Immature natural killer cell (primary cell): Measurements from ENCODE around the gene PIP4K2A. TPM values are rescaled to one million over a fixed set of nuclear protein-coding genes. Genes with fewer than 3 reads are reported as not detected.

Source experiments
- DNase-seq, 3 donors: peaks; one replicate each; pipeline ENCODE4 v3.0.0; 2022; ENCODE audit warnings: mixed read lengths in 1 of 3
- H3K27ac Mint-ChIP-seq, 6 donors: one replicate each; pipeline ENCODE4 v1.8.0; 2020; ENCODE audit warnings: mixed read lengths in 6 of 6, mild to moderate bottlenecking in 5 of 6, inconsistent platforms in 4 of 6, moderate library complexity in 3 of 6
- H3K27me3 Mint-ChIP-seq, 3 donors: one replicate each; pipeline ENCODE4 v1.8.0; 2020 to 2021; ENCODE audit warnings: low read depth in 3 of 3, mild to moderate bottlenecking in 3 of 3, mixed read lengths in 3 of 3, moderate library complexity in 3 of 3, inconsistent platforms in 1 of 3
- H3K36me3 Mint-ChIP-seq, 3 donors: one replicate each; pipeline ENCODE4 v1.8.0; 2020; ENCODE audit warnings: mixed read lengths in 3 of 3, inconsistent platforms in 2 of 3, mild to moderate bottlenecking in 2 of 3
- H3K4me1 Mint-ChIP-seq, 2 donors: one replicate each; pipeline ENCODE4 v1.8.0; 2020; ENCODE audit warnings: inconsistent platforms in 2 of 2, mild to moderate bottlenecking in 2 of 2, mixed read lengths in 2 of 2, moderate library complexity in 1 of 2
- H3K4me3 Mint-ChIP-seq, 5 donors: one replicate each; pipeline ENCODE4 v1.8.0; 2020; ENCODE audit warnings: mild to moderate bottlenecking in 5 of 5, mixed read lengths in 5 of 5, inconsistent platforms in 3 of 5, moderate library complexity in 3 of 5
- H3K9me3 Mint-ChIP-seq, 6 donors: one replicate each; pipeline ENCODE4 v1.8.0; 2020; ENCODE audit warnings: mild to moderate bottlenecking in 6 of 6, mixed read lengths in 6 of 6, inconsistent platforms in 4 of 6, moderate library complexity in 3 of 6
- polyA plus RNA-seq, 3 donors: library from polyadenylated mRNA; unstranded; fragments of 300-500 nt; fragmentation: Illumina TruSeq; gene quantifications; one replicate each; pipeline ENCODE4 v1.2.3, GENCODE V29; 2021

PIP4K2A gene
- polyA plus RNA-seq, 3 donors from 2014 or later, result 62.9 to 138 (median 80.3) TPM

DNA sequence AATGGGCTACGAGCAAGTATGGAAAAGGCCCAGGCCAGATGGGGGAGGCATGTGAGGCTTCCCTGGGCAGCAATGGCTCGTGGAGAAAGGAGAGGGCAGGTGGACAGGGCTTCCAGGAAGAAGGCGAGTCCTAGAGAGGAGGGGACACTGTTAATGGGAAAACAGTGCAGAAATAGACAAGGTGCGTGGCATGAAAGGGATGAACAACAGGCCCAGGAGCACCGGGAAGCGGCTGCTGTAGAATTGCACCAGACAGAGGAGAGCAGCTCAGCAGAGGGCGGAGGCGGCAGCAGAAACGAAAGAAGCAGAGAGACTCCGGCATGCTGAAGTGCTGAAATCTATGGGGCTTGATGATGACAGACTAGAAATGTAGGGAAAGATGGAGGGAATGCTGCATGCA lies 102.1 kb downstream of the PIP4K2A start:
- peaks cover 100% of the 10 kb centered on the region in 2 donors for H3K4me1 Mint-ChIP-seq
- H3K27me3 Mint-ChIP-seq, result peaks cover 0 to 27% (median 24%) of the 10 kb centered on the region in 3 donors
- DNase-seq, result no peak
- peaks cover 27 to 39% (median 38%) of the 10 kb centered on the region in 3 donors for H3K36me3 Mint-ChIP-seq
- peaks cover 0 to 1% (median 0%) of the 10 kb centered on the region in 6 donors for H3K9me3 Mint-ChIP-seq
- peak overlapping the region; percentile 91 to 99 (median 96) for H3K27ac Mint-ChIP-seq
- peak overlapping the region; percentile 72 to 90 (median 78) for H3K4me3 Mint-ChIP-seq

DNA sequence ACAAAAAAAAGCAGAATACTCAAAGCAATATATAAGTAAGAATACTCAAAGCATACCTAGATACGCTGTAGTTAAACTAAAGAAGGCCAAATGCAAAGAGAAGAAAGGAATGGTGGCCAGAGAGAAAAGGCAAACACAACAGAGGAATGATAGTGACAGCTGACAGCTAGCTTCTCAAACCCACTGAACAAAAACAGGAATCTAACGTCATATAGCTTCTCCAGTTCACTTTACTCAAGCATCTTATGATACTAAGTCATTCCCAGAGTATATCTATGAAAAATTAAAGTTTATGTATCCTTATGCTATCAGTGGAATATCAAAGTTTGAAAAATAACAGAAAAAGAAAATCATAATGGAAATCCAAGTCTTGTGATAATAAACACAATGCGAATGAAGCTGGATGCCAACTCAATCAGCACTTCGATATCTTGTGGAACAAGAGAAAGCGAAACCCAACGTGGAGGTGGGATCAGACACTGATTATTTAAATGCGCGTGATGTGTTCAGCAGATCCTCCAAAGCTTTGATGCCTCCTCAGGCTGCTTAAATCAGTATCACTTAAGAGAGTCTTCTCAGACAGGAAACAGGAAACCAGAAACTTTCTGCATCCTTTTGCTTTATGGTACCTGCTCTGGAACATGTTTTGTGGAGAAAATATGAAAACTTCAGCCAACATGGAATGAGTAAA lies 102.8 kb downstream of the PIP4K2A start:
- H3K9me3 Mint-ChIP-seq, result peaks cover 0 to 1% (median 0%) of the 10 kb centered on the region in 6 donors
- peak overlapping the region; percentile 91 to 99 (median 96) for H3K27ac Mint-ChIP-seq
- peak; percentile 78 to 81 (median 81) for DNase-seq
- peaks cover 31 to 44% (median 44%) of the 10 kb centered on the region in 3 donors for H3K36me3 Mint-ChIP-seq
- peak overlapping the region; percentile 72 to 90 (median 78) for H3K4me3 Mint-ChIP-seq
- peaks cover 0 to 29% (median 29%) of the 10 kb centered on the region in 3 donors for H3K27me3 Mint-ChIP-seq
- peaks cover 100% of the 10 kb centered on the region in 2 donors for H3K4me1 Mint-ChIP-seq

DNA sequence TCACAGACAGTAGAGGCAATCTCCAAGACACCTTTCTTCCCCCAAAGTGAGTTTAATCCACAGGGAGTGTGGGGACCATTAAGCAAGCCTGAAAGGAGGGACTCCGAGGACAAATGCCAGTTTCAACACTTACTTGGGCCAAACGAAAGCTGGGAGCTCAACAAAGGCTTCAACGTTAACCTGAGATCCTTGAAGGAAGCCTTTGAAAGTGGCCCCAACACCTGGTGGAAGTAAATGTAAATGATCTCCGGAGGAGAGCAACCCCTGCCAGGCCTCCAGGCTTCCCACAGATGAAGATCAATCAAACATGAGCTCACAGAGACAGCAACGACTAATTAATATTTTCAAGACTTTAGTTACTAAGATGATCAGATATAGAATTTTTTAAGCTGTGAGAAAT lies 103.8 kb downstream of the PIP4K2A start:
- H3K27me3 Mint-ChIP-seq, result peaks cover 0 to 37% (median 29%) of the 10 kb centered on the region in 3 donors
- DNase-seq, result no peak
- H3K27ac Mint-ChIP-seq, result peak overlapping the region; percentile 91 to 99 (median 96)
- H3K9me3 Mint-ChIP-seq, result peaks cover 0 to 1% (median 0%) of the 10 kb centered on the region in 6 donors
- peaks cover 98 to 100% of the 10 kb centered on the region in 2 donors for H3K4me1 Mint-ChIP-seq
- peak overlapping the region; percentile 72 to 90 (median 78) for H3K4me3 Mint-ChIP-seq
- H3K36me3 Mint-ChIP-seq, result peaks cover 34 to 50% (median 46%) of the 10 kb centered on the region in 3 donors

DNA sequence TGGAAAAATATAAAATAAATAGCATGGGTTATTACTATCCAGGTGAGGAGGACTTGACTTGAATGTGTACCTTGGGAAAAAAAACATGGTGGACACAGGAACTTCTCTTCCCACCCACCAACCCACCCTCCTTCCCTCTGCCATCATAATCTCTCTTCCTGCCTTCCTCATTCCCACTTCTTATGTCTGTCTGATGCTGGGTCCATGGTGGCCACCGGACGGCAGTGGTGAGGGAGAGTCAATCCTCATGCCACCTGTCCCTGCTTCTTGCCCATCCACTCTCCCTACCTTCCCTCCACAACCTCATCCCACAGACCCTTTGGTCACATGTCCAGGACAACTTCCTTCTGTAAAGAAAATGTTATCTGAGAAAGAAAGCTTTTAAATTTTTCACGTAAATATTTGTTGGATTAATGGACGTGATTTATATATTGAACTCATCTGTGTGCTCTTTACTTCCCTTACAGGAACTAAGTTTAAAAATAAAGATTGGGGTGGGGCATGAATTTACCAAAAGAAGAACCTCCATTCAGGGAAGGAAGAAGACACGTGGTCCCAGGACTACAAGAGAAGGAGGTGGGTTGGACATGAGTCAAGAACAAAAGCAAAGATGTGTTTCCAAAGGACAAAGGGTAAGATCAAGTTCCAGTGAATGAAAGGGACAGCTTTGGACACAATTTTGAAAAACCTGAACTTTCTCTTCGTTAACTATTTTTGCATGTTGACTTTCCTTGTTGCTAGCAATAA lies 104.5 kb downstream of the PIP4K2A start:
- DNase-seq, result no peak
- peaks cover 0 to 41% (median 34%) of the 10 kb centered on the region in 3 donors for H3K27me3 Mint-ChIP-seq
- H3K36me3 Mint-ChIP-seq, result peaks cover 34 to 54% (median 46%) of the 10 kb centered on the region in 3 donors
- H3K9me3 Mint-ChIP-seq, result peaks cover 0 to 1% (median 0%) of the 10 kb centered on the region in 6 donors
- H3K4me1 Mint-ChIP-seq, result peaks cover 98 to 100% of the 10 kb centered on the region in 2 donors
- H3K4me3 Mint-ChIP-seq, result peak overlapping the region; percentile 72 to 90 (median 78)
- peak overlapping the region; percentile 91 to 99 (median 97) for H3K27ac Mint-ChIP-seq

DNA sequence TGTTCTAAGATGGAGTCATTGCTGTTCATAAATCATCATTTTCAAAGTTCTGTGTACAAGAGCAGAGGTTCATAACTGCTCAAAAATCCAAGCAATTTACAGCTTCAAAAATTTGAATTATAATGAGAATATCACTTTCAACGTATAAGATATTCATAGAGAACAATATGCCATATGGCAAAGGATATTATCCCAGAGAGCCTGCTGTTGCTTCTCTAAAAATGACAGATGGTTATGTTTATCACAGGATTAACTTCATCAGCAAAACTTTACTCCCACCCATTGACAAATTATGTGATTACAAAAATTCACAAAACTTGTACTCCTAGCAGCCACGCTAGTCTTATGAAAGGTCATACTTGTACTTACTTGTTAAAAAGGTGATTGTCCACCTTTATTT lies 105.1 kb downstream of the PIP4K2A start:
- Mint-ChIP-seq H3K27me3 (peaks cover 0 to 41% (median 34%) of the 10 kb centered on the region in 3 donors), H3K4me1 (peaks cover 98 to 100% of the 10 kb centered on the region in 2 donors), H3K4me3 (peak overlapping the region in 4 of 5 donors; percentile 12 to 50 (median 16)), H3K9me3 (peaks cover 0 to 1% (median 0%) of the 10 kb centered on the region in 6 donors), H3K36me3 (peaks cover 34 to 54% (median 46%) of the 10 kb centered on the region in 3 donors), H3K27ac (peak overlapping the region; percentile 91 to 99 (median 97))
- no peak for DNase-seq

DNA sequence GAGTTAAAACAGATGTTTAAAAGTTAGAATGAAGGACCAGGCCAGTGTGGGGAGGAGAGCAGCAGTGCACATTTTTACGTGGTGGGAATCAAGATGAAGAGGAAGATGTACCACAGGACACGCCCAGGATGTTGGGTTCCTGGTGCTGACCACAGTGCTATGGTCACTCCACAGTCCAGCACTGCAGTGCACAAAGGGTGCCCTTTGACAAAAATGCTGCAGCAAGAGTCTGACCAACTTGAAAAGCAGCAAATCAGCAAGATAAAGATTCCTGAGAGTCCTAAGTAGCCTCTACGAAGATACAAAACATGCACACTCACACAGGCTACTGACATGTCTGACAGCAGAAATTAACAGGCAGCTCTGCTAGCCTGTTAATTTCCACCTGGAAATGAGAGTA lies 107.1 kb downstream of the PIP4K2A start:
- DNase-seq, result peak in 1 of 3 donors; percentile 35
- H3K4me3 Mint-ChIP-seq, result peak overlapping the region; percentile 71 to 92 (median 79)
- H3K4me1 Mint-ChIP-seq, result peaks cover 96 to 100% of the 10 kb centered on the region in 2 donors
- H3K36me3 Mint-ChIP-seq, result peaks cover 36 to 52% (median 39%) of the 10 kb centered on the region in 3 donors
- no peaks in the 10 kb centered on the region for H3K9me3 Mint-ChIP-seq
- peak overlapping the region; percentile 91 to 99 (median 97) for H3K27ac Mint-ChIP-seq
- H3K27me3 Mint-ChIP-seq, result peaks cover 0 to 35% (median 28%) of the 10 kb centered on the region in 3 donors

DNA sequence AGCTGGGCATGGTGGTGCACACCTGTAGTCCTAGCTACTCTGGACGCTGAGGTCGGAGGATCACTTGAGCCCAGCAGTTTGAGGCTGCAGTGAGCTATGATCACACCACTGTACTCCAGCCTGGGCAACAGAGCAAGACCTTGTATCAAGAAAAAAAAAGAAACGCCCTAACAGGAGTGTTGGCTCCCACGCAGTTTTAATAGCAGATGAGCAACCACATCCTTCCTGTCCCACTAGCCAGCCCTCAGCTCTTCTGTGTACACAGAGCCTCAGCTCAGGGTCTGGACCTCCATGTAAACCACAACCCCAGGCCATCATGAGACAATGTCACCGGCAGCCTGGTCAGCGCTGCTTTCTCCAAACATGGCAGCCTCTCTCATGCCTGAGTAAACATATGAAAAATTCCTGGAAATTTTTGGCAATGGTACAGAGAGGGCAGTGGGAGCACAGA lies 108.2 kb downstream of the PIP4K2A start:
- Mint-ChIP-seq H3K4me3 (peak overlapping the region; percentile 69 to 80 (median 76)), H3K27ac (peak overlapping the region; percentile 91 to 99 (median 97)), H3K9me3 (no peaks in the 10 kb centered on the region), H3K27me3 (peaks cover 4 to 32% (median 27%) of the 10 kb centered on the region in 3 donors), H3K36me3 (peaks cover 35 to 55% (median 39%) of the 10 kb centered on the region in 3 donors), H3K4me1 (peaks cover 95 to 100% of the 10 kb centered on the region in 2 donors)
- DNase-seq, result peak; percentile 81 to 85 (median 84)

DNA sequence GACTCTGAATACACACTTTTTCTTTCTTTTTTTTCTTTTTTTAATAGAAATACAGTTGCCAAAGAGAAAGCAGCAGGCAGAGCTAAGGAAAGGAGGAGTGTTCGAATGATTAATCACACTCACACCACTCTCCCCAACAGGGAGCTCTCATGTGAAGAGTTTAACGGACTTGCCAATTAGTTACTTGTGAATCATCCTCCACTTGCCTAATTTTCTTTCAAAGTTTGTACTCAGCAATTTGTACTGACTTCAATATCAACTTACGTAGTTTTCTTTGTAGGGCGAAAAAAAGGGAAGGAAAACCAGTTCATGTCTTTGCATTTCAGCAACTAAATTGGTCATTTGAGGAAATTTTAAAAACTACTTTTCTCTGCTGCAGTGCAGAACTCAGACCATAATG lies 109.2 kb downstream of the PIP4K2A start:
- Mint-ChIP-seq H3K4me3 (peak overlapping the region; percentile 70 to 85 (median 77)), H3K27me3 (peaks cover 4 to 41% (median 35%) of the 10 kb centered on the region in 3 donors), H3K27ac (peak overlapping the region; percentile 91 to 99 (median 97)), H3K4me1 (peaks cover 95 to 100% of the 10 kb centered on the region in 2 donors), H3K9me3 (no peaks in the 10 kb centered on the region), H3K36me3 (peaks cover 35 to 56% (median 39%) of the 10 kb centered on the region in 3 donors)
- DNase-seq, result peak; percentile 53 to 61 (median 55)

DNA sequence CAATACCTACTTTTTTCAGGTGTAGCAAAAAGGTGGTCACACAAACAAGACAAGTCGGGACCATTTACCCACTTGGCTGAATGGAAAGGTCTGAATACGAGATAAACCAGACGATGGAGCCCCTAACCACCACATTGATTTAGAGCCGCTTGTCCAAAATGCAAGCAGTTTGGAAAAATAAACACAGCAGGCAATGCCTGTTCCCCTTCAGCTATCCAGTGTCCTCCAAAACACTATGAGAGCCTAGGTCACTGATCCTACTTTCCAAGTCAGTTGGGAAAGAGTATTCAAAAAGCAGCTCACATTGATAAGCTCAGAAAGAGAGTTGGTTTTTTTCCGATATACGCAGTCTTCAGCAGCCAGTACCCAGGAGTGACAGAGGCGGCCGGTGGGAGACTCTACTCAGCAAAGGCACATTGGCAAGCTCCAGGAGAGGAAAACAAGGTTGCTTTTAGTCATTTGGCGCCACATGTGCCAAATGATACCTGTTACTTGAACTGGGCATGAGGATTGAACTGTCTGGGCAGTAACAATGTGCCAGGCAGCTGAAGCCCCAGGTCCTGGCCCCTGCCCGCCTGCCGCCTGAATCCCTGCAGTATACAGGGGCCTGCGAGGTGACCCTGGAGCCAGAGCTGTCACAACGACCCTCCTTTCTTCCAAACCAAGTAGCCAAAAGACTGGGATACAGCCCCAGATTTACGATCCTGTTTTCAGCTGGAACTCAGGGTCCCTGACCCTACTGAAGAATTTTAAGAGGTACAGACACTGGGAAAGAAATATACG lies 109.8 kb downstream of the PIP4K2A start:
- Mint-ChIP-seq H3K36me3 (peaks cover 28 to 55% (median 38%) of the 10 kb centered on the region in 3 donors), H3K9me3 (no peaks in the 10 kb centered on the region), H3K4me3 (peak overlapping the region; percentile 70 to 85 (median 77)), H3K27ac (peak overlapping the region; percentile 91 to 99 (median 97)), H3K4me1 (peaks cover 95 to 100% of the 10 kb centered on the region in 2 donors), H3K27me3 (peaks cover 4 to 40% (median 35%) of the 10 kb centered on the region in 3 donors)
- no peak for DNase-seq

DNA sequence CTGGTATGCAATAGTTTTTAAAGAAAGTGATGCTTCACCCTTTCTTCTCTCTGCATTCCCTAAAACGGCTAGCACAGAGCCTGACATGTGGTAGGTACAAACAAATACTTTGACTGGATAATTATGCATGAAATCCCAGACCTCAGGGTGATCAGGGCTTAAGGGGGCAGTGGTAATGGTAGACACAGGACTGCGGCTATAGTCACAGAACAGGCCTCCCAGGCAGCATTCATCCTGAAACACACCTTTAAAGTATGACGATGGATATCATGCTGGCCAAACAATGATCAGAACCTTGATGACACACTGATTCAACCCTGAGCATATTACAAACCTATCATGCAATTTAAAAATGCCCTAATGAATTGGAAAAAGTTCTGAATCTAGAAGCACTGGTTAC lies 110.8 kb downstream of the PIP4K2A start:
- Mint-ChIP-seq H3K4me1 (peaks cover 95 to 100% of the 10 kb centered on the region in 2 donors), H3K4me3 (peak overlapping the region; percentile 50 to 85 (median 60)), H3K36me3 (peaks cover 26 to 51% (median 29%) of the 10 kb centered on the region in 3 donors), H3K27ac (peak overlapping the region; percentile 91 to 99 (median 97)), H3K9me3 (no peaks in the 10 kb centered on the region), H3K27me3 (peaks cover 4 to 47% (median 35%) of the 10 kb centered on the region in 3 donors)
- no peak for DNase-seq

DNA sequence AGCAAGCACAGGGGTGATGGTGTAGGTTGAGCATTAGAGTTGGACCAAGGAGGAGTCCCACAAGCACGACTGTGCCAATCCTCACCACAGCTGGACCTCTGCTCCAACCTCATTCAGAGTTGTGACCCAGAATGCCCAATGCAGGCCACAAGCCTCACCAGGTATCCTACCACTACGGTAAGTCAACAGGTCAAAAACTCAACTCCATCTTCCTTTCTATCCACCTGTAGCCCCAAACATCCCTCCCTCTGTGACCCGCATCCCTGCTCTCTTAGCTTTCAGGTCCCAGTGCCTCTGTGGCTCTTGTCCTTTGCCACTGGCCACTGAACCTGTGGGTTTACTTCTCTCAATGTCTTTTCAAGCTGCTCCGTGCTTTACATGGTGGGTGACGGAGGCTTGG lies 112.8 kb downstream of the PIP4K2A start:
- Mint-ChIP-seq H3K9me3 (no peaks in the 10 kb centered on the region), H3K27ac (peak overlapping the region; percentile 94 to 100 (median 98))

DNA sequence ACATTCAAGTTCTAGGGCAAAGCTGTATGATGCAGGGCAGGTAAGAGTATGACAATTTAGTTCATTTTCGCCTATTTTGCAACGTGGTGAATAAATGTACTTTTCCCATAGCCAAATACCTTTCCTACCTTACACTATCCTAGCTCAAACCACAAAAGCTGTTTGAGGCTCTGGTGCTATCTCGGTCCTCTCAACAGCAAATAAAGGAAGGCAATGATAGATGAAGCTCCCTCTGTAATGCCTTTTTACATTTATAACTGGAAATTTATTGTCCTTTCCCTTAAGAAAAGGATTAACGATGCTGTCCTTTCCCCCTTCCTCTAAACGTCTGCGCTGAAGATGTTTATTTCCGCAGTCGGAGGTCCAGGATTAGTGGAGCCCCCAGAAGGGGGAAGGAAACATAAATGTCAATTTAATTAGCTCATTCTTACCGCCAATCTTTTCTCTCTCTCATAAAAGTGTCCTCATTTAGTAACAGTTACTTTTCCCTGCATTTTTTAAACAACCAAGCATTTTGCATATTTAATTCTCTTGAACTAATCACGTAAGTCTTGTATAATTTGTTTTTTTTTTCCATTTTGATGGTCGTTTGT lies 114.6 kb downstream of the PIP4K2A start:
- Mint-ChIP-seq H3K9me3 (no peaks in the 10 kb centered on the region), H3K4me1 (peaks cover 95% of the 10 kb centered on the region in 2 donors), H3K4me3 (peak overlapping the region; percentile 66 to 73 (median 71)), H3K27me3 (peaks cover 4 to 42% (median 28%) of the 10 kb centered on the region in 3 donors), H3K27ac (peak overlapping the region; percentile 94 to 100 (median 98)), H3K36me3 (peaks cover 12 to 33% (median 16%) of the 10 kb centered on the region in 3 donors)
- no peak for DNase-seq

More for the DNA sequence above, 112.8 kb downstream of the PIP4K2A start:
- peak overlapping the region; percentile 66 to 73 (median 69) for H3K4me3 Mint-ChIP-seq
- H3K36me3 Mint-ChIP-seq, result peaks cover 15 to 42% (median 19%) of the 10 kb centered on the region in 3 donors
- no peak for DNase-seq
- peaks cover 4 to 52% (median 37%) of the 10 kb centered on the region in 3 donors for H3K27me3 Mint-ChIP-seq
- peaks cover 95 to 100% of the 10 kb centered on the region in 2 donors for H3K4me1 Mint-ChIP-seq
